SW480 (cell line): ENCODE results near the gene CCDC116.
"Not testable (repeated sequence)": the region's sequence is repeated elsewhere in the genome, so short reads cannot be mapped to it uniquely, and the experiment has no call there.

Experiments used
- DNase-seq: peaks from one replicate; pipeline ENCODE4 v3.0.0-alpha.2; 2016; ENCODE audit warnings: low spot score

The CCDC116 gene

DNA sequence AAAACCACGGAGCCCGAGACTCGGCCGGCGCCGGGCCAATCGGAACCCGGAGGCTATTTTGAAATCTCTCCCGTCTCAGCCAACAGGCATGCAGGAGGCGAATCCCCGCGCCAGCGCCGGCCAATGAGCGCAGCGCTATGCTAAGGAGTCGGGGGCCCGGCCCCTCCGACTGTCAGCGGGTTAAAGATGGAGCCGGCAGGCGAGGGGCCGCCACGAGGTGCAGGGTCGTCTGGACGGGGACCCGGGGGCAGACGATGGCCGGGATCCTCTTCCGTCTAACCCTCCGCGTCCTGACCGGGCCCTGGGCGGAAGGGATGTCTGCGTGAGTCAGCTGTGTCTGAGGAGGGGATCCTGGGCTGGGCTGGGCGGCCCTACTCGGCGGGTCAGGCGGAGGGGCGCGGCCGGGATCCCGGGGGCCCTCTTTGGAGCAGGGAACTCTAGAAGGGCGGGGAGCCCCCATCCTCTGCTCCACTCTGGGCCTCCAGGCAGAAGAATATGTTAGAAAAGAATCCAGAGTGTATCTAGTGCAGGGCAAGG lies 19.5 kb downstream of the CCDC116 start:
- DNase-seq: peak; percentile 70

DNA sequence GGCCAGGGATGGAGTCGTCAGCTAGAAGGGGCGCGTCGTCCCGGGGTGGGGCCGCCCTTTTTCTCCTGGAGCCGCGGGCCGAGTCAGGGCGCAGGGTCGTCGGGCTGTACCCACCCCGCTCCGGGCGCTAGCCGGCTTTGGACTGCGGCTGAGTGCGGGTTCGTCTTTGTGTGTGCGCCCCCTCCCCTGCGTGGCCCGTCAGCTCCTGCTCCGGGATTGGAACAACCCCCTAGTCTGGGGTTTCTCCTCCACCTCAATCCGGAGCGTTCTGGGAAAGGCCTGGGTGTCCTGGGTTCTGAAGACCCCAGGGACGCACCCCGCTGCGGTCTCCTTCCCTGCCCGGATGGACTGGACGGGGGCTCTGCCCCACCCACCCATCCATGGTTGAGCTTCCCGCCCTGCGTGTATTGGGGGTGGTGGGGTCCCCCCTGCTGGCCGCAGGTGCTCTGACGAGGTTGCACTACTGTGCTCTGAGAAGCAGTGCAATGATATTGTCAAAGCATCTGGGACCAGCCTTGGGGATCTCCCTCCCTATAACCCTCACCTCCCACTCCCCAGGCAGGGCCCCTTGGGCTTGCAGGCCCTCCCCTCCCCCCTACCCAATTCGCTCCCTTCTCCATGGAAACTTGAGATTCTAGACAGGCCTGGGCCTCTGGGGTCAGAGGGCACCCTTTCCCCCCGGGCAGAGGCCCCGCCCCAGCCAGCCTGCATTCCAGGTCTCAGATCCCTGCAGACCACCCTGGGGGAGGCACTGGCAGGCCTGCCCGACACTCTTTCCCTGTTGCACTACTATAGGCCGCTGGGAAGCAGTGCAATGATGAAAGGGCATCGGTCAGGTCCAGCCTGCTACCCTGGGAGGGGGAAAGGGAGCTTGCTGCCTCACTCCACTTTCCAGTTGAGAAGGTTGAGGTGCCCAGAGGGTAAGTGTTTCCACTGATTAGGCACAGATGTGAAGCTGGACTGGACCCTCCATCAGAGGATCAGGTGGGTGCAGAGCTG lies 20.3 kb downstream of the CCDC116 start:
- DNase-seq: no peak

DNA sequence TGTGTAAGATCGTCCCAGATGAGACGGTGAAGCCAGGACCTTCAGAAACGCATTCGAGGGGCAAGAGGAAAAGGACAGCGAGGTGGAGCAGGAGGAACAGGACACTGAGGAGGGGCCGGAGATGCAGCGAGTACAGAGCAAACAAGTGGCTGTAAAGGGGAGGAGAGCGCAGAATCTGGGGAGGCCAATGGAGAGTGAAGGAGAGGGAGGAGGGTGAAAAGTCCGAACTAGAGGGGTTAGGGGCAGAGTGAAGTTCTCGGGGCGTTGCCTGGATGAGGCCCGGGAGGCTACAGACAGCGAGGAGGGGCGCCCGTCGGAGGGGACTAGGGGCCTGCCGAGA lies 24.4 kb downstream of the CCDC116 start:
- DNase-seq: no peak

DNA sequence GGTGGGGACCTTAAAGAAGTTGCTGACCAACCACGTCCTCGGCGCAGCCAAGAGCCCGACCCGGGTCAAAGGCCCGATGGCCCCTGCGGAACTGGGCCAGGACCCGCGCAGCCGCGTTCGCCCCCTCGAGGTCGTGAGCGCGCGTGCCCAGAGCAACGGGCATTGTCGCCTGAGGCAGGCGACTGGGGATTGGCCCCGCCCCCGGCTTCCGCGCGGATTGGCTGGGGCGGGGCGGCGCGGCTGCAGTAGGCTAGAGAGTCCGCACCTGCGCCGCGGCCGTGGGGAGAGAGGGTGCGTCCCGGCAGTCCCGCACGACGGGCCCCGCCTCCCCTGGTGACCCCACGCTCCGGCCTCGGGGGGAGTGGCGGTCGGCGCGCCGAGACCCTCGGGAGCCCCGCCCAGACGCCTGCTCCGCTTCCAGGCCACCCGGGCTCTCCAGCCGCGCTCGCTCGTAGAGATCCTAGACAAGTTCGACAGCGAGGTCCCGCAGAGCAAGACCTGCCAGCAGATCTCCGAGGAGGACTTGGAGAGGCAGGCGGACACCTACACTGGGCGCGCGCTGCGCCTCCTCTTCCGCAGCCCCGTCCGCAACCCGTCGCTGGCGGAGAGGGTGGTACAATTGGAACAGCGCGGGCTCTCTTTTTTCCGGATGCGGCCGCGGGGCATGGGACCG lies 24.9 kb downstream of the CCDC116 start:
- peak; percentile 78 for DNase-seq

DNA sequence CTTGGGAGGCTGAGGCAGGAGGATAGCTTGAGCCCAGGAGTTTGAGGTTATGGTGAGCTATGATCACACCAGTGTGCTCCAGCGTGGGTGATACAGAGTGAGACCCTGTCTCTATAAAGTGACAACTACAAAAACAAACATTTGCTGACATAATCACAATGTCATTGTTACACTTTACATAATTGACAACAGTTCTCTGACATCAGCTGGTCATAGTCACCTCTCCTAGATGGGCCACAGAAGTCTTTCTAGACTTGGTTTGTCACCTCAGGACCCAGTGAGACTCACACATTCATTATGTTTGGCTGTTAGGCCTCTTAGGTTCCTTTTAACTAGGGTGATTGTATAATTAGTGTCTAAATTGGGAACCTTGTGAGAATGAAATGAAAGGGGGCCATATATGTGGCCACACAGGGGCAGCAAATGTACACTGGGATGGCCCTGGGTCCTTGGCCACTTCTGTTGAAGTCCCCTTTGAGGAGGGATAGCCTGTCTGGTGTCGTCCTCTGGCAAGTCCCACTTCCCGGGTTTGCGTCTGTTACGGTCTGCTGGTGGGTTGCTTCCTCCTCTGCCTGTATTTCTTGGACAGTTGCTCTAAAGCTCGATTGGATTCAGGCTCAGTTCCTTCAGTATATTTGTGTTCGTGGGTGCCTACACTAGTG lies 27.4 kb downstream of the CCDC116 start:
- DNase-seq: no peak

DNA sequence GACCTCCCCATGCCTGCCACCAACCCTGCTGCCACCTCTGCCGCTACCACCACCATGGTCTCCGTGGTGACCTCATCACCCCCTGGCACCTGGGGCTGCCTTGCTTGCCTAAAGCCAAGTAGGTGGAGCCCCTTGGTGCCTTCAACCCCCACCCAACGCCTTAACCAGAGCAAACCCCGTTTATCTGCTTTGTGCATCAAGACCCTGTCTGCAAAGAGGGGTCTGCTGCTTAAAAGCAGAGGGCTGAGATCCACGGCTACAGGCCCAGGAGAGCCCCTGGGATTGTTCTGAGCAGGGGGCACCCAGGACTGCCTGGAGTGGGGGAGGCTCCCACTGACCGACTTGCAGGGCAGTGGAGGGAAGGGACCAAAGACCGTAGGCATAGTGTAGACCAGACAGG lies 28.3 kb downstream of the CCDC116 start:
- no peak for DNase-seq

DNA sequence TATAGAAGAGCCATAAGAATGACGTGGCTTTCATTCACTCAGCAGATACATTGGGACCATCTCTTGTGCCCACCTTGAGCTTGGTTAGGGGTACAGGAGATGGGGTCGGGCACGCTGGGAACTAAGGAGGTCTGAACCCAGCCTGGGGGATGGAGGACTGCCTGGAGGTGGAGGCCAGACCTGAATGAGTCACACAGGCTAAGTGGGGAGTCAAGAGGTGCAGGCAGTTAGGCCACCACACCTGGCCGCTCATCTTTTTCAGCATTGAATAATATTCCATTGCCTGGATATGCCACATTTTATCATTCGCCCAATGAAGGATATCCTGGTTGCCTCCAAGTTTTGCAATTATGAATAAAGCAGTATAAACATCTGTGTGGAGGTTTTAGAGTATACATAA lies 29.4 kb downstream of the CCDC116 start:
- DNase-seq: no peak

DNA sequence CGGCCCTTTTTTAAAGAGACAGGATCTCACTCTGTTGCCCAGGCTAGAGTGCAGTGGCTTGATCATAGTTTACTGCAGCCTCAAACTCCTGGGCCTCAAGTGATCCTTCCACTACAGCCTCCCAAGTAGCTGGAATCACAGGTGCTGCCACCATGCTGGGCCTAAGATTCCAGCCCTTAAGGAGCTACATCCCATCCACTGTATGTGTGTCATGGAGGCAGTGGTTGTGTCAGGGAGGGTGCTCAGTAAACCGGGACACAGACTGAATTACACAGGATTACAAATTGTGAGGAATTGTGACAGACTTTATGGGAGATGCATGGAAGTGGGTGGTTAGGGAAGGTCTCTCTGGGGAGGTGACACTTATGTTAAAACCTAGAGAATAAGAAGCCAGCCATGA lies 31.2 kb downstream of the CCDC116 start:
- DNase-seq: no peak

DNA sequence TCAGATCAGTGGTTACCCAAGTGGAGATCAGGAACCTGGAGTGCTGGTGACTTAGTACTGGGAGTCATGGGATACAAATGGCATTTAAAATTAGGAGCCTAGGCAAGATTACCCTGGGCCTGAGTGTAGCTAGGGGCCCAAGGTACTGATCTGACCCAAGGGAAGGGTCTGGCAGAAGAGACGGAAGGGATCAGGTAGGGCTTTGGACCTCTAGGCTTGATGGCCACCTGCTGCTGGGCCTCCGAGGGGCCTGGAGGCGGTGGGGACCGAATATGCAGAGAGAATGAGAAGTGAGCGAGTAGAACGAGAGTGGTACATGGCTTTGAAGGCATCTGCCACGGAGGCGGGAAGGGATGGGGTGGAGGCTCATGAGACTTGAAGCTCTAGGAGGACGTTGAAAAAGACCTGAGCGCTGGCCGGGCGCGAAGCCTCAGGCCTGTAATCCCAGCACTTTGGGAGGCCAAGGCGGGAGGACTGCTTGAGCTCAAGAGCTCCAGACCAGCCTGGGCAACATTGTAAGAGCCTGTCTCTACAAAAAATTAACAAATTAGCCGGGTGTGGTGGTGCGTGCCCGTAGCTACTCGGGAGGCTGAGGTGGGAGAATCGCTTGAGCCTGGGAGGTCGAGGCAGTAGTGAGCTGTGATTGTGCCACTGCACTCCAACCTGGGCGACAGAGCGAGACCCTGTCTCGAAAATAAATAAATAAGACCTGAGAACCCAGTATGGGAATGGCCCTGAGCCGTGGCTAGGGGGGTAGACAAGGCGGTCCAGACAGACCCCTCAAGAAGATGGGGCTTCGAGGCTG lies 32.7 kb downstream of the CCDC116 start:
- no peak for DNase-seq

DNA sequence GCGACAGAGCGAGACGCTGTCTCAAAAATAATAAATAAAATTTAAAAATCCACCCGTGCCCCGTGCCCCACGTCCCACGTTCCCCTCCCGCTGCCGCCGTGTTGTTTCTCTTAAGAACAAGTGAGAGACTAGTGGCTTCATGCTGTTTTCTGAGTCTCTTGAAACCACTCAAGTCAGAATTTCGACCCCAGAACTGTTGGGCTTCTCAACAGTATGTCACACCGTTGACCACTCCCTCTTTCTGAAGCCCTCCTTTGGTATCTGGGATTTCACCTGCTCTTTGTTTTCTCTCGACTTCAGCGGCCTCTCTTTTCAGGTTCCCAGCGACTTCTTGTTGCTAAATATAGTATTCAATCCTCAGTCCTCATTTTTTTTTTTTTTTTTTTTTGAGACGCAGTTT lies 34.2 kb downstream of the CCDC116 start:
- no peak for DNase-seq

DNA sequence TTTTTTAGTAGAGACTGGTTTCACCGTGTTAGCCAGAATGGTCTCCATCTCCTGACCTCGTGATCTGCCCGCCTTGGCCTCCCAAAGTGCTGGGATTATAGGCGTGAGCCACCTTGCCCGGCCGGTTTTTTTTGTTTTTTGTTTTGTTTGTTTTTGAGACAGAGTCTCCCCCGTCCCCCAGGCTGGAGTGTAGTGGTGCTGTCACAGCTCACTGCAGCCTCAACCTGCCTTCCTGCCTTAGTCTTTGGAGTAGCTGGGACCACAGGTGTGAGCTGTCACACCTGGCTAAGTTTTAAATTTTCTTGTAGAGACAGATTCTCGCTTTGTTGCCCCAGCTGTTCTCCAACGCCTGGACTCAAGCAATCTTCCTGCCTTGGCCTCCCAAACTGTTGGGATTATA lies 36.5 kb downstream of the CCDC116 start:
- DNase-seq: no peak

DNA sequence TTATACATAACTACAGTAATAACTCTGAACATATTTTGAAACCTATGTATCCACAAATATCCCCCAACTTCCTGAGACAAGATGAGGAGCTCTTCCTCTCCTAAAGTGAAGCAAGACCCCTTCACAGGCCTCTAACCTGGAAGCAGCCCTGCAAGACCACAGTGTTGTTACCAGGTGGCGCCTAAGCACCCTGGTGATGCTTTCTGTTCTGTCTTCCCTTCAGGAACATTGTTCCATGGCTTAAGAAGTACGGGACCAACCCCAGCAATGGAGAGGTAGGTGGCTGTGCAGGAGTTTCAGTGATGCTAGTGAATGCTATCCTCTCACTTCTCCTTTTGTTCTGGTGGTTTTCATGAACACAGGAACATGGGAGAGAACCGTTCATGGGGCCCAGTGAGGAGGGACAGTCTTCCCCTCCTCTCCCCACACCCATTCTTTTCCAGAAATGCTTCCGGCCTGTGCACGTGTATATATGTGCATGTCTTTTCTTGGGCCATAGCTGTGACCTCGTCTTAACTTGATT lies 39.6 kb downstream of the CCDC116 start:
- DNase-seq: no peak

DNA sequence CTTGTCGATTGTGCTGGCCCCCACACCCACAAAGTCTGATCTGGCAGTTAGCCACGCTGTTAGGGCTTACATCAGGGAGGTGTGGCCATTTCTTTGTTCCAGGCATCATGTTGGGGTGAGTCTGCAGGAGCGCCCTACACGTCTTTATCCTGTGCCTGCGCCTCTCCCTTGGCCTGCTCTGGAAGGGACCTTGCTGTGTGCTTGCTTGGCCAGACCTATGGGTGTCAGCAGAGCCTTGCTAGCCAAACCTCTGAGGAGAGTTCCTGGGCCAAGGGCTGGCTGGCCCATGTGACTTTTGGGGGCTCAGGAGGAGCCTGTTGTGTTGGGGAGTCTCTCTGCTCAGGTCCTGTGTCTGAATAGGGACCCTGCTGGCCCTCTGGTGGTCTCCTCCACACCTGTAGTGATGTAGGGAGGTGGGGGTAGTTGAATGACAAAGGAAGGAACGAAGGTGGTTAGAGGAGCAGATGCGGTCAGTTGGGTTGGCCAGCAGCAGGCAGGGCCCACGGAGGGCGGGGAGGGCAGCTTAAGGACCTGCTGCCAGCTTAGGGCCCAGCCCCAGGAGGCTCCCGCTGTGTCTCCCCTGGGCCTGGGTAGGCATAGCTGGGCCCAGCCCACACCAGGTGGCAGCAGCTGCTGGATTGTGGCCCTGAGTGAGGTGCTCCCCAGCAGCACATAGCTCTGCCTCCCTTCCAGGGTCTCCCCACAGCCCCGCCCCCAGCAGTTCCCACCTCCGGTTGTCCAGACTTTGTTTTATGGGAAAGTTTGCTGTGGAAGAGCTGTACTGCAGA lies 41.2 kb downstream of the CCDC116 start:
- DNase-seq: no peak

DNA sequence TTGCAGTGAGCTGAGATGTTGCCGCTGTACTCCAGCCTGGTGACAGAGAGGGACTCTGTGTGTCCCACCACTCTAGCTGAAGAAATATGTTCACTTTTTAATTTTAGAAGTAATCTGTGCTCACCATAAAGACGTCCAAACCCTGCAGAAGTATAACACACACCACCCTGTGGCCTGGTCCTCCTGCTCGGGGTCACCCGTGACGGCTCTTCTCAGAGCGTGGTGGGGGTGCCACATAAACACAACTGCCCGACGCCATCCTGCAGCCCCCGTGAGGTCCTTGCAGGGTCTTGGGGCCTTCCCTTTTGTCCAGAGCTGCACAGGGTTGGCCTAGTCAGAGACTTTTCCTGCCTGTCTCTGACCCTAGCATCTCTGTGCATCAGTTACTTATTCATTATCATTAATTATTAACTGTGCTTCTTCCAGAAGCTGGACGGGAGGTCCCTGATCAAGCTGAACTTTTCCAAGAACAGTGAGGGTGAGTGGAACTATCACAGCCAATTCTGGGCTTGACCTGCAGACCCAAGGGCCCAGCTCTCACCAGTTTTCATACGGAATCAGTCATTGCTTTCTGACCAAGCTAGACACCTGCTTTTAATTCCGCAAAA lies 42.2 kb downstream of the CCDC116 start:
- DNase-seq: no peak

DNA sequence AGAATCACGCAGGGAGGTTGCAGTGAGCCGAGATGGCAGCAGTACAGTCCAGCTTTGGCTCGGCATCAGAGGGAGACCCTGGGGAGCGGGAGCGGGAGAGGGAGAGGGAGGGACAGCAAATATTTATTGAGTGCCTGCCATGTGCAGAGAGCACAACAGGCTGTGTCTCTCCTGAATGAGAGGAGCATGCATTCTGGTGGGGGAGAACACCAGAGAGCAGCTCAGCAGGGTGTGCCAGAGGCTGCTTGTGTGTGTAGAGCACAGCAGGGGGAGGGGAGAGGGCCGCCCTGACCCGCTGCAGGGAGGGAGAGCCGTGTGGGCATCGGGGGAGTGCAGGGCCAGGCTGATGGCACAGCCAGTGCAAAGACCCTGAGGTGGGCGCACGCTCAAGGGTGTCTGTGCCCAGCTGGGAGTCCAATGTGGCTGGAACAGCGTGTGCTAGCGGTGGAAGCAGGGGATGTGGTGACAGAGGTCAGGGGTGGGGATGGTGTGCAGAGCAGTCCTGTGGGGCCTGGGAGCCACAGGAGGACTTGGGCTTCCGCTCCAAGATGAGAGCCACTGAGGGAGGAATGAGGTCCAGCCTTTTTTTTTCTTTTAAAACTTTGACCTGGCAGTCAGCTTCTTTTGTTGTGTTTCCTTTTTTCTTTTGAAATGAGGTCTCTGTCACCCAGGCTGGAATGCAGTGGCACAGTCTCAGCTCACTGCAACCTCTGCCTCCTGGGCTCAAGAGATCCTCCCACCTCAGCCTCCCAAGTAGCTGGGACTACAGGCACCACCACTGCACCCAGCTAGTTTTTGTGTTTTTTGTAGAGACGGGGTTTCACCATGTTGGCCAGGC lies 45.3 kb downstream of the CCDC116 start:
- DNase-seq: no peak

DNA sequence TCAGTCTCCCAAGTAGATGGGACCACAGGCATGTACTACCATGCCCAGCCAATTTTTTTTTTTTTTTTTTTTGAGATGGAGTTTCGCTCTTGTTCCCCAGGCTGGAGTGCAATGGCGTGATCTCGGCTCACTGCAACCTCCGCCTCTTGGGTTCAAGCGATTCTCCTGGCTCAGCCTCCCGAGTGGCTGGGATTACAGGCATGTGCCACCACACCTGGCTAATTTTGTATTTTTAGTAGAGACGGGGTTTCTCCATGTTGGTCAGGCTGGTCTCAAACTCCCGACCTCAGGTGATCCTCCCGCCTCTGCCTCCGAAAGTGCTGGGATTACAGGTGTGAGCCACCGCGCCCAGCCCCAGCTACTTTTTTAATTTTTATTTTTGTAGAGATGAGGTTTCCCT lies 46.3 kb downstream of the CCDC116 start:
- not testable (repeated sequence) for DNase-seq

DNA sequence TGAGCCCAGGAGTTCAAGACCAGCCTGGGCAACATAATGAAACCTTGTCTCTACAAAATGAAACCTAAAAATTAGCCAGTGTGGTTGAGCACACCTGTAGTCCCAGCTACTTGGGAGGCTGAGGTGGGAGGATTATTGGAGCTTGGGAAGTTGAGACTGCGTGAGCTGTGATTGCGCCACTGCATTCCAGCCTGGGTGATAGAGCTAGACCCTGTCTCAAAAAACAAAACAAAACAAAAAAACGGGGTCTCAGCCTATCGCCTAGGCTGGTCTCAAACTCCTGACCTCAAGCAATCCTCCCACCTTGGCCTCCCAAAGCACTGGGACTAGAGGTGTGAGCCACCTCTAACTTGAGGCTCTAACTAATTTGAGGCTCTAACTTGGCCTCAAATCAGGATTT lies 46.8 kb downstream of the CCDC116 start:
- DNase-seq: no peak

DNA sequence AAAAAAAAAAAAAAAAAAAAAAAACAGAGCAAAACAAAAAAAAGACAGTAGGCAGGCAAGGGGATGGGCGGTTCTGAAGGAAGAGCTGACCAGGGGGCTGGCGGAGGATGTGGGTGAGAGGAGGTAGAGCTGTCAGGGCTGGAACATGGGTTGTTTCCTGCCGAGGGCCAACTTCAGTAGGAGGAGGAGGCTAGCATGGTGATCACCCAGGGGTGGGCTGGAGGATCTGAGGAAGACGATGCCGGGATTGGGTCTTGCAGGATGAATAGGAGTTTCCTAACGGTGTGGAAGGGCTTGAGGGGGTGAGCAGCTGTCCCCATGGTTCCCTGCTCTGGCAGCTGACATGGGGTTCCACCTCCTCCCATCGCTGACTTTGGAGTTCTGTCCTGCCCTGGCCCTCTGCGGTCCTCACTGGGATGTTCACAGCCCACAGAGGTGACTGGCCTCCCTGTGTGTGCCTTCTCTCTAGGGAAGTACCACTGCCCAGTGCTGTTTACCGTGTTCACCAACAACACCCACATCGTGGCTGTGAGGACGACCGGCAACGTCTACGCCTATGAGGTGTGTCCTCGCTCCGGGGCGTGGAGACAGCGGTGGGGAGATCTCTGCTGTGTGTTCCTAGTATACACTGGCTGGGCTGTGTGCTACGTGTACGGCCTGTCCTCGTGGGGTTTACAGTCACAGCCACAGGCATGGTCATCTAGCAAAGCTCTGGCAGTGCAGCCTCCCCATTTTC lies 48.4 kb downstream of the CCDC116 start:
- DNase-seq: no peak
